Hepatocyte (in vitro differentiated cells): ENCODE results near the gene LIPH. TPM values are rescaled to one million over a fixed set of nuclear protein-coding genes. Genes with fewer than 3 reads are reported as not detected.

Source experiments
- polyA plus RNA-seq: library from polyadenylated mRNA; unstranded; fragments of >200 nt; fragmentation: Nextera tagmentation; extraction: Ambion mirVana; gene quantifications from 2 replicates; pipeline ENCODE4 v1.2.1, GENCODE V29; 2016
- total RNA-seq: library from RNA; depleted of rRNA; stranded (reverse); fragments of >200 nt; gene quantifications from 2 replicates; pipeline ENCODE4 v1.2.3, GENCODE V29; 2014

LIPH gene
- total and polyA plus RNA-seq, 2 experiments from 2014 or later = 4.9 to 10.7 TPM

Other genes starting within 250 kb of the LIPH start
- 35.4 and 43.8 TPM in 2 replicates for gene MAP3K13, start 189.5 kb downstream of the LIPH start, total RNA-seq
- 58.8 and 65.3 TPM in 2 replicates for gene MAP3K13, start 189.5 kb downstream of the LIPH start, polyA plus RNA-seq
- gene TMEM41A, start 53.6 kb downstream of the LIPH start, total RNA-seq = 43.4 and 44.2 TPM in 2 replicates
- gene TMEM41A, start 53.6 kb downstream of the LIPH start, polyA plus RNA-seq = 54.3 and 62.4 TPM in 2 replicates
- 34.8 and 35.2 TPM in 2 replicates for gene SENP2, start 33.7 kb upstream of the LIPH start, total RNA-seq
- 18.0 and 29.3 TPM in 2 replicates for gene SENP2, start 33.7 kb upstream of the LIPH start, polyA plus RNA-seq